ENCODE results near the gene PHTF2.

PHTF2 gene

GRCh38 chr7:77930496-77930895 is 131.9 kb downstream of the PHTF2 start:
- peaks cover 24% of the 10 kb centered on the region for H3K36me3 ChIP-seq (ENCODE audit: control insufficient read depth, low read length)
- H4K20me1 ChIP-seq (ENCODE audit: control insufficient read depth, insufficient read depth, low read depth, low read length) = no peaks in the 10 kb centered on the region
- peaks cover 31% of the 10 kb centered on the region for H3K4me1 ChIP-seq (ENCODE audit: control insufficient read depth, low read length)
- peaks cover 21% of the 10 kb centered on the region; the same call in 1 of the 2 replicates for H3F3A ChIP-seq (ENCODE audit: control insufficient read depth, insufficient read depth)
- H3K4me2 ChIP-seq (ENCODE audit: low read length) = no peak overlapping the region
- TF ChIP-seq CTCF (IDR thresholded peaks at IDR 0.05; ENCODE audit: low read depth, low read length, poor library complexity, severe bottlenecking) (no peak), EZH2phosphoT487 (IDR thresholded peaks at IDR 0.05; ENCODE audit: borderline replicate concordance, low read length) (no peak)
- no peak overlapping the region for H3K4me3 ChIP-seq (ENCODE audit: low read length)
- H3K9me3 ChIP-seq (ENCODE audit: control insufficient read depth, insufficient read depth, low read length) = no peaks in the 10 kb centered on the region
- no peaks in the 10 kb centered on the region for H3K79me2 ChIP-seq (ENCODE audit: control insufficient read depth, low read length)
- no peak overlapping the region for H3K27ac ChIP-seq (ENCODE audit: low read depth, low read length)
- H3K27me3 ChIP-seq (ENCODE audit: control insufficient read depth, low read length) = no peaks in the 10 kb centered on the region
- H3K9me2 ChIP-seq (replicated peaks; ENCODE audit: control insufficient read depth, low read length) = no peaks in the 10 kb centered on the region

- Histone ChIP-seq H4K20me1 (ENCODE audit: control insufficient read depth, insufficient read depth, low read depth, low read length) (no peaks in the 10 kb centered on the region), H3K79me2 (ENCODE audit: control insufficient read depth, low read length) (no peaks in the 10 kb centered on the region), H3K4me2 (ENCODE audit: low read length) (peak overlapping the region; percentile 45), H3K9me3 (ENCODE audit: control insufficient read depth, insufficient read depth, low read length) (no peaks in the 10 kb centered on the region), H3K36me3 (ENCODE audit: control insufficient read depth, low read length) (peaks cover 19% of the 10 kb centered on the region), H3K27ac (ENCODE audit: low read depth, low read length) (peak overlapping the region; percentile 9), H3K27me3 (ENCODE audit: control insufficient read depth, low read length) (no peaks in the 10 kb centered on the region), H3K9me2 (replicated peaks; ENCODE audit: control insufficient read depth, low read length) (no peaks in the 10 kb centered on the region), H3F3A (ENCODE audit: control insufficient read depth, insufficient read depth) (peaks cover 21% of the 10 kb centered on the region; the same call in 1 of the 2 replicates), H3K4me1 (ENCODE audit: control insufficient read depth, low read length) (peaks cover 36% of the 10 kb centered on the region), H3K4me3 (ENCODE audit: low read length) (peak overlapping the region; percentile 17; the same call in 1 of the 2 replicates)
- TF ChIP-seq EZH2phosphoT487 (IDR thresholded peaks at IDR 0.05; ENCODE audit: borderline replicate concordance, low read length) = no peak
Measured at GRCh38 chr7:77931841-77932240, 133.3 kb downstream of the PHTF2 start.

- Histone ChIP-seq H3K79me2 (ENCODE audit: control insufficient read depth, low read length) (no peaks in the 10 kb centered on the region), H3F3A (ENCODE audit: control insufficient read depth, insufficient read depth) (peaks cover 20% of the 10 kb centered on the region), H3K27ac (ENCODE audit: low read depth, low read length) (no peak overlapping the region), H4K20me1 (ENCODE audit: control insufficient read depth, insufficient read depth, low read depth, low read length) (no peaks in the 10 kb centered on the region), H3K4me3 (ENCODE audit: low read length) (no peak overlapping the region), H3K4me2 (ENCODE audit: low read length) (no peak overlapping the region), H3K9me3 (ENCODE audit: control insufficient read depth, insufficient read depth, low read length) (no peaks in the 10 kb centered on the region), H3K36me3 (ENCODE audit: control insufficient read depth, low read length) (peaks cover 10% of the 10 kb centered on the region), H3K27me3 (ENCODE audit: control insufficient read depth, low read length) (no peaks in the 10 kb centered on the region), H3K4me1 (ENCODE audit: control insufficient read depth, low read length) (peaks cover 36% of the 10 kb centered on the region), H3K9me2 (replicated peaks; ENCODE audit: control insufficient read depth, low read length) (no peaks in the 10 kb centered on the region)
- no peak for TF ChIP-seq EZH2phosphoT487 (IDR thresholded peaks at IDR 0.05; ENCODE audit: borderline replicate concordance, low read length)
- TF ChIP-seq CTCF (IDR thresholded peaks at IDR 0.05; ENCODE audit: low read depth, low read length, poor library complexity, severe bottlenecking) = no peak
Measured at GRCh38 chr7:77933394-77933793, 134.8 kb downstream of the PHTF2 start.

- H3K4me2 ChIP-seq (ENCODE audit: low read length) = peak overlapping the region; percentile 49
- no peak for TF ChIP-seq EZH2phosphoT487 (IDR thresholded peaks at IDR 0.05; ENCODE audit: borderline replicate concordance, low read length)
- TF ChIP-seq CTCF (IDR thresholded peaks at IDR 0.05; ENCODE audit: low read depth, low read length, poor library complexity, severe bottlenecking) = peak; percentile 42
- H3K4me3 ChIP-seq (ENCODE audit: low read length) = peak overlapping the region; percentile 3; the same call in 1 of the 2 replicates
- H3K4me1 ChIP-seq (ENCODE audit: control insufficient read depth, low read length) = peaks cover 36% of the 10 kb centered on the region
- H3K27me3 ChIP-seq (ENCODE audit: control insufficient read depth, low read length) = no peaks in the 10 kb centered on the region
- H3K79me2 ChIP-seq (ENCODE audit: control insufficient read depth, low read length) = no peaks in the 10 kb centered on the region
- no peaks in the 10 kb centered on the region for H4K20me1 ChIP-seq (ENCODE audit: control insufficient read depth, insufficient read depth, low read depth, low read length)
- H3K9me2 ChIP-seq (replicated peaks; ENCODE audit: control insufficient read depth, low read length) = no peaks in the 10 kb centered on the region
- peak overlapping the region; percentile 49 for H3K27ac ChIP-seq (ENCODE audit: low read depth, low read length)
- H3K36me3 ChIP-seq (ENCODE audit: control insufficient read depth, low read length) = peaks cover 6% of the 10 kb centered on the region; the same call in 1 of the 2 replicates
- peaks cover 24% of the 10 kb centered on the region for H3F3A ChIP-seq (ENCODE audit: control insufficient read depth, insufficient read depth)
- H3K9me3 ChIP-seq (ENCODE audit: control insufficient read depth, insufficient read depth, low read length) = no peaks in the 10 kb centered on the region
Measured at GRCh38 chr7:77935652-77936348, 137.2 kb downstream of the PHTF2 start.
